Measurements from ENCODE around the gene ADGRG6.

GRCh38 chr6:142395768-142396231 lies 94.0 kb downstream of the ADGRG6 start:
- TF ChIP-seq CTCF (IDR thresholded peaks at IDR 0.05 in 4 of 5, conservative IDR thresholded peaks at IDR 0.05 in 1 of 5) = no peak
- no peak for TF ChIP-seq POLR2A (IDR thresholded peaks at IDR 0.05)
